Suprapubic skin (tissue), 4 donors: ENCODE measurements around the gene CUEDC2. TPM values are rescaled to one million over a fixed set of nuclear protein-coding genes. Genes with fewer than 3 reads are reported as not detected.

Source experiments
- DNase-seq, 2 donors: peaks; one replicate each; pipeline ENCODE4 v3.0.0-alpha.2; 2019; ENCODE audit warnings: low spot score in 2 of 2
- H3K27ac ChIP-seq: fragments of 200-600 bp; sonication (generic); one replicate; pipeline ENCODE4 v1.5.1; 2019
- H3K27me3 ChIP-seq: fragments of 200-600 bp; sonication (generic); one replicate; pipeline ENCODE4 v1.5.1; 2019
- H3K36me3 ChIP-seq: fragments of 200-600 bp; sonication (generic); one replicate; pipeline ENCODE4 v1.5.1; 2019
- H3K4me1 ChIP-seq: fragments of 200-600 bp; sonication (generic); one replicate; pipeline ENCODE4 v1.5.1; 2019
- H3K4me3 ChIP-seq: fragments of 200-600 bp; sonication (generic); one replicate; pipeline ENCODE4 v1.5.1; 2019; ENCODE audit warnings: mild to moderate bottlenecking
- H3K9me3 ChIP-seq: fragments of 200-600 bp; sonication (generic); one replicate; pipeline ENCODE4 v1.5.1; 2019
- EP300 ChIP-seq: sonication (generic); formaldehyde crosslinking; IDR thresholded peaks from one replicate; pipeline ENCODE4 v1.6.1; 2017; ENCODE audit warnings: antibody characterized with exemption
- POLR2A ChIP-seq, 2 donors: fragments of 450-650 bp; IDR thresholded peaks; one replicate each; pipeline ENCODE4 v1.6.1; 2017; ENCODE audit warnings: antibody characterized with exemption in 2 of 2, mild to moderate bottlenecking in 2 of 2, moderate library complexity in 2 of 2
- POLR2AphosphoS5 ChIP-seq, 3 donors: sonication (generic); formaldehyde crosslinking; IDR thresholded peaks; one replicate each; pipeline ENCODE4 v1.6.1; 2017; ENCODE audit warnings: antibody characterized with exemption in 3 of 3
- whole genome bisulfite sequencing: methylation state at CpG from one replicate; pipeline ENCODE4 v1.1.5; 2018; 5-methylcytosine and 5-hydroxymethylcytosine counted together
- total RNA-seq, 4 donors: library from RNA; depleted of rRNA; stranded (reverse); fragments of >200 nt; gene quantifications; one replicate each; pipeline ENCODE4 v1.1.0, GENCODE V29; 2016
- TF ChIP-seq, protein P1 (sequence below), 2 donors: fragments of 200-600 bp in 1 of 2; fragments of 450-650 bp in 1 of 2; sonication (generic) in 1 of 2; IDR thresholded peaks; one replicate each; pipeline ENCODE4 v1.5.1; 2016 to 2019; ENCODE audit warnings: antibody characterized with exemption in 2 of 2, mild to moderate bottlenecking in 1 of 2, moderate library complexity in 1 of 2

The CUEDC2 gene
- total RNA-seq, 4 donors from 2014 or later = 25.0 to 61.2 (median 40.2) TPM

DNA sequence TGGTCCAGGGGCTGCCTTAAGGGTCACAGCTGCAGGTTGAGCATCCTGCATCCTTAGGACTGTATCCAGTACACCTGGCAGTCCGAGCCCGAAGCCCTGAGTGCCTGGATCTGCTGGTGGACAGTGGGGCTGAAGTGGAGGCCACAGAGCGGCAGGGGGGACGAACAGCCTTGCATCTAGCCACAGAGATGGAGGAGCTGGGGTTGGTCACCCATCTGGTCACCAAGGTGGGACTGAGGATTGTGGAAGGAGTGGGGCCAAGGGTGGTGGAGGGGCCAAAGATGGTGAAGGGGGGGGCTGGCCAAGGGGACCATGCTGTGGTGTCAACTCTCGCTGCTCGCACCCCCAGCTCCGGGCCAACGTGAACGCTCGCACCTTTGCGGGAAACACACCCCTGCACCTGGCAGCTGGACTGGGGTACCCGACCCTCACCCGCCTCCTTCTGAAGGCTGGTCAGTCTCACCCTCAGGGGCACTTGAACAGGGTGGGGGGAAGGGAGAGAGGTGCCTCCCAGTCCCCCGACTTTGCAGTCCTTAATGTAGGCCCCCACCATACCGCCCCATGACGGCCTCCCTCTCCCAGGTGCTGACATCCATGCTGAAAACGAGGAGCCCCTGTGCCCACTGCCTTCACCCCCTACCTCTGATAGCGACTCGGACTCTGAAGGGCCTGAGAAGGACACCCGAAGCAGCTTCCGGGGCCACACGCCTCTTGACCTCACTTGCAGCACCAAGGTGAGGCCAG is 31.6 kb downstream of the CUEDC2 start:
- H3K4me1 ChIP-seq = peaks cover 57% of the 10 kb centered on the region
- H3K27ac ChIP-seq = no peak overlapping the region
- H3K9me3 ChIP-seq = no peaks in the 10 kb centered on the region
- TF ChIP-seq POLR2AphosphoS5 (IDR thresholded peaks at IDR 0.05) (no peak), EP300 (no peak), POLR2A (IDR thresholded peaks at IDR 0.05) (no peak)
- TF ChIP-seq, protein P1, sequence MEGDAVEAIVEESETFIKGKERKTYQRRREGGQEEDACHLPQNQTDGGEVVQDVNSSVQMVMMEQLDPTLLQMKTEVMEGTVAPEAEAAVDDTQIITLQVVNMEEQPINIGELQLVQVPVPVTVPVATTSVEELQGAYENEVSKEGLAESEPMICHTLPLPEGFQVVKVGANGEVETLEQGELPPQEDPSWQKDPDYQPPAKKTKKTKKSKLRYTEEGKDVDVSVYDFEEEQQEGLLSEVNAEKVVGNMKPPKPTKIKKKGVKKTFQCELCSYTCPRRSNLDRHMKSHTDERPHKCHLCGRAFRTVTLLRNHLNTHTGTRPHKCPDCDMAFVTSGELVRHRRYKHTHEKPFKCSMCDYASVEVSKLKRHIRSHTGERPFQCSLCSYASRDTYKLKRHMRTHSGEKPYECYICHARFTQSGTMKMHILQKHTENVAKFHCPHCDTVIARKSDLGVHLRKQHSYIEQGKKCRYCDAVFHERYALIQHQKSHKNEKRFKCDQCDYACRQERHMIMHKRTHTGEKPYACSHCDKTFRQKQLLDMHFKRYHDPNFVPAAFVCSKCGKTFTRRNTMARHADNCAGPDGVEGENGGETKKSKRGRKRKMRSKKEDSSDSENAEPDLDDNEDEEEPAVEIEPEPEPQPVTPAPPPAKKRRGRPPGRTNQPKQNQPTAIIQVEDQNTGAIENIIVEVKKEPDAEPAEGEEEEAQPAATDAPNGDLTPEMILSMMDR (IDR thresholded peaks at IDR 0.05) = no peak
- no peak overlapping the region for H3K4me3 ChIP-seq
- 90% methylated on average over 6 of the region's 22 CpGs for WGBS
- no peaks in the 10 kb centered on the region for H3K27me3 ChIP-seq
- peaks cover 21% of the 10 kb centered on the region for H3K36me3 ChIP-seq
- no peak for DNase-seq

DNA sequence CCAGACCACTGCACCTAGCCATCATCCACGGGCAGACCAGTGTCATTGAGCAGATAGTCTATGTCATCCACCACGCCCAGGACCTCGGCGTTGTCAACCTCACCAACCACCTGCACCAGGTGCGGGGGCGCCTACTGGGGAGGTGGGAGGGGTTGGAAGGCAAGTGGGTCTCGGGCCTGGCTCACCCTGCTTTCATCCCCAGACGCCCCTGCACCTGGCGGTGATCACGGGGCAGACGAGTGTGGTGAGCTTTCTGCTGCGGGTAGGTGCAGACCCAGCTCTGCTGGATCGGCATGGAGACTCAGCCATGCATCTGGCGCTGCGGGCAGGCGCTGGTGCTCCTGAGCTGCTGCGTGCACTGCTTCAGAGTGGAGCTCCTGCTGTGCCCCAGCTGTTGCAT is 32.3 kb downstream of the CUEDC2 start:
- Histone ChIP-seq H3K4me3 (peak overlapping the region; percentile 71), H3K27me3 (no peaks in the 10 kb centered on the region)
- TF ChIP-seq POLR2A (IDR thresholded peaks at IDR 0.05) (no peak), EP300 (no peak), POLR2AphosphoS5 (IDR thresholded peaks at IDR 0.05) (no peak)
- TF ChIP-seq, protein P1 (IDR thresholded peaks at IDR 0.05) = no peak

DNA sequence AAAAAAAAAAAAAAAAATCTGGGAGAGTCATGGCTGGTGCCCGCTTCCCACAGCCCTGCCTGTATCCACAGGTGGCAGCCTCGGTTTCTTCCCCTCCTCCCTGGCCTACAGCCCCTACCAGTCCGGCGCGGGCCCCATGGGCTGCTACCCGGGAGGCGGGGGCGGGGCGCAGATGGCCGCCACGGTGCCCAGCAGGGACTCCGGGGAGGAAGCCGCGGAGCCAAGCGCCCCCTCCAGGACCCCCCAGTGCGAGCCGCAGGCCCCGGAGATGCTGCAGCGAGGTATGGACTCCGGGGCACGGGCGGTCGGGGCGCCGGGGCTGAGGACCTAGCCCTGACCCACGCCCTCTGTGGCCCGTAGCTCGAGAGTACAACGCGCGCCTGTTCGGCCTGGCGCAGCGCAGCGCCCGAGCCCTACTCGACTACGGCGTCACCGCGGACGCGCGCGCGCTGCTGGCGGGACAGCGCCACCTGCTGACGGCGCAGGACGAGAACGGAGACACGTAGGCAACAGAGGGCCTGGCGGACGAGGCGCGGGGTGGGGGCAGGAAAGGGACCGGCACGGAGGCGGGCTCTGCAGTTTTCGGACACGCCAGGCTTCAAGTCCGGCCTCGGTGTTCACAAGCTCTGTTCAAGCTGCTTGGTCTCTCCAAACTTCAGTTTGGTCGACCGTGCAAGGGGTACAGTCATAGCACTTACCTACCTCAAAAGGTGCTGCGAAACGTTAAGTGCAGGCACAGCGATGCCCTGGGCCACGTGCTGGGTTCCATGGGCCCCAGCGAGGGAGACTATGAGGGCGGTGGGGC is 33.0 kb downstream of the CUEDC2 start:
- WGBS = 11% methylated on average over 15 of the region's 72 CpGs
- Histone ChIP-seq H3K36me3 (peaks cover 21% of the 10 kb centered on the region), H3K27me3 (no peaks in the 10 kb centered on the region), H3K9me3 (no peaks in the 10 kb centered on the region), H3K4me3 (peak overlapping the region; percentile 71), H3K27ac (peak overlapping the region; percentile 85), H3K4me1 (peaks cover 64% of the 10 kb centered on the region)
- TF ChIP-seq EP300 = no peak
- peak in 2 of 3 donors; percentile 65 to 78 for TF ChIP-seq POLR2AphosphoS5 (IDR thresholded peaks at IDR 0.05)
- TF ChIP-seq, protein P1 (IDR thresholded peaks at IDR 0.05) = peak; percentile 88 to 98
- peak; percentile 91 to 92 for DNase-seq

More for the DNA sequence above, 32.3 kb downstream of the CUEDC2 start:
- peaks cover 58% of the 10 kb centered on the region for H3K4me1 ChIP-seq
- no peak for DNase-seq
- H3K36me3 ChIP-seq = peaks cover 21% of the 10 kb centered on the region
- 80% methylated on average over 3 of the region's 17 CpGs for WGBS
- H3K27ac ChIP-seq = no peak overlapping the region
- H3K9me3 ChIP-seq = no peaks in the 10 kb centered on the region

DNA sequence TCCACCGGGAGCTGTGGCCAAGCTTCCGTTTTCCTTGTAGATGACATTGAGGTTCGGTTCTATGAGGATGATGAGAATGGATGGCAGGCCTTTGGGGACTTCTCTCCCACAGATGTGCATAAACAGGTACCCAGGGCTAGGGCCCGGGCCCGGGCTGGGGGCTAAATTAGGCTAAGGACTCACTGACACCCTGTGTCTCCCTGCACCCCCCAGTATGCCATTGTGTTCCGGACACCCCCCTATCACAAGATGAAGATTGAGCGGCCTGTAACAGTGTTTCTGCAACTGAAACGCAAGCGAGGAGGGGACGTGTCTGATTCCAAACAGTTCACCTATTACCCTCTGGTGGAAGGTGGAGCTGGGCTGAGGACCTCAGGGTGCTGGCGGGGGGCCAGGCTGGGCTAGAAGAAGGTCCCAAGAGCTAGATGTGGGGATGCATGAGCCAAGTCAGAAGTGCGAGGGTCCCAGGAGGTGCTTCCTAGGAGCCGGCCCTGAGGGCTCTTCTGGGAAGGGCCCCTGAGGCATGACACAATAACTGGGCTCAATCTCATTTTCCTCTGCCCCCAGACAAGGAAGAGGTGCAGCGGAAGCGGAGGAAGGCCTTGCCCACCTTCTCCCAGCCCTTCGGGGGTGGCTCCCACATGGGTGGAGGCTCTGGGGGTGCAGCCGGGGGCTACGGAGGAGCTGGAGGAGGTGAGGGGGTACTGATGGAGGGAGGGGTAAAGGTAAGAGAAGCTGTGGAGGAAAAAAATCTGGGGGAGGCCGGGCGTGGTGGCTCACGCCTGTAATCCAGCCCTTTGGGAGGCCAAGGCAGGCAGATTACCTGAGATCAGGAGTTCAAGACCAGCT is 34.0 kb downstream of the CUEDC2 start:
- peak in 1 of 2 donors; percentile 64 for DNase-seq
- Histone ChIP-seq H3K9me3 (no peaks in the 10 kb centered on the region), H3K4me3 (peak overlapping the region; percentile 71), H3K4me1 (peaks cover 68% of the 10 kb centered on the region), H3K36me3 (peaks cover 21% of the 10 kb centered on the region), H3K27ac (no peak overlapping the region), H3K27me3 (no peaks in the 10 kb centered on the region)
- WGBS = 84% methylated on average over 19 of the region's 21 CpGs
- TF ChIP-seq, protein P1 (IDR thresholded peaks at IDR 0.05) = no peak
- TF ChIP-seq EP300 (no peak), POLR2AphosphoS5 (IDR thresholded peaks at IDR 0.05) (no peak), POLR2A (IDR thresholded peaks at IDR 0.05) (no peak)
